Islet precursor cell (in vitro differentiated cells): ENCODE results near the gene NUP133.
A peak's percentile ranks its signal among the peaks of the same experiment; 100 is the strongest.
"Not testable (repeated sequence)": the region's sequence is repeated elsewhere in the genome, so short reads cannot be mapped to it uniquely, and the experiment has no call there.

Source experiments
- DNase-seq: peaks from one replicate; pipeline ENCODE4 v3.0.0-alpha.2; 2018

Gene NUP133

GRCh38 chr1:229507951-229508822, at the start of gene NUP133:
NUP133 (minus strand) TSS chr1:229508341; CDS start chr1:229508249, 92 bp downstream.
- DNase-seq, result peak; percentile 99

- DNase-seq, result no peak
Measured at GRCh38 chr1:229557200-229557850, 49.2 kb upstream of the NUP133 start.

- DNase-seq, result no peak
Measured at GRCh38 chr1:229554886-229555621, 46.9 kb upstream of the NUP133 start.

GRCh38 chr1:229553621-229554130, 45.5 kb upstream of the NUP133 start:
- no peak for DNase-seq

DNA sequence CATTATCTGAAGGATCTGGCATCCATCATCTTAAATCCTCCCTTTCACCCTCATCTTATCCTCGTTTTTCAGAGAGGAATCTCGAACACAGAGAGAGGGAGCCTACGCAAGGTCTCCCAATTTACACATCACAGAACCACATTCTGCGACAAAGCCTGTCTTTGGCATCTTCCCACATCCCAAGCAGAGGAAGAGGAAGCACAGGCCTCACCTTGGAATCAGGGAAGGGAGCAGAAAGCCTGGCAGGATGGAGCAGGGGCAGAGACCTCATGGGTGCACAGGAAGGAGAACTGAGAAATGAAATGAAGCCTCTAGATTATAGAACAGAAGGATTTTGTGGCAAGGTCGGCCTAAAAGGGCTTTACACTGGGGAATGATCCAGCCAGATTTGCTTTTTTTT, 44.6 kb upstream of the NUP133 start:
- no peak for DNase-seq

DNA sequence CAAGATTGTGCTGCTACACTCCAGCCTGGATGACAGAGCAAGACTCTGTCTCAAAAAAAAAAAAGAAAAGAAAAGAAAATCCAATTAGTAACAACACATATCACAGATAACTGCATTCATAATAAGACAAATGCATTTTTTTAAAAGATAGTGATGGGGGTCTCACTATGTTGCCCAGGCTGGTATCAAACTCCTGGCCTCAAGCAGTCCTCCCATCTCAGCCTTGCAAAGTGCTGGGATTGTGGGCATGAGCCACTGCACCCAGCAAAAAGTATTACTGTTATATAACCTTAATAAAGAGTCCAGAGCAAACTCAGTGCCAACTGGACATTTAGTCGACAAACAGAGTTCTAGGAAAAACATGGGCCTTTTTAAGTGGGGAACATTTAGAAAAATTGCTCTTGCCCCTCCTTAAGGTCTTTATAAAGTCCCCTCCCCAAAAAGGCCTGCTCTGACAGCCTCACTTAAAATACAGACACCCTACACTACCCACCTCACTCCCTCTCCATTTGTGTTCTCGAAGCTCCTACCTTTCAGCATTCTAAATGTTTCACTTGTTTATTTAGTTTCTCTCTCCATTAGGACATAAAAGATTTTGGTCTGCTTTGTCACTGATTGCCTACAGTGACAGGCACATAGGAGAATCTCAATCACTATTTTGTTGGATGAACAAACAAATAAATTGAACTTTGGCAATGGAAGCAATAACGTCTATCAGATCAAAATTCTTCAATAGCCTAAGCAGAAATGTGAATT, 42.8 kb upstream of the NUP133 start:
- DNase-seq, result no peak

DNA sequence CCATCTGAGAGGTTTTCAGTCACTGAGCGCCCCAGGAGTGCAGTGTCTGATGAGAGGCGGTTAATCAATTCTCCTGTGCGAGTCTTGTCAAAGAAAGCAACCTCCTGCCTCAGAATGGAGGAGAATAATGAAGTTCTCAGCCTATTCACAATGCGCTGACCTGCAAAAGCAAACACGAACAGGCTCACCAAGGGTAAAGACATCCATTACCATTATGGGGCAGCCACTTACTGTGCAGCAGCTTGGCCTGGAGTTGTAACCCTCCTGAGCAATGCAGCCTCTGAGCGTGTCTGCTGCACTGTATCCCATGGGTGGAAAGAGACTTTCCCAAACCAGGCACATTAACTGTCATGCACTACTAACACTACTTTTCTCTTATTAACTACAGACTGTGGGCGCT, 39.4 kb upstream of the NUP133 start:
- no peak for DNase-seq

- DNase-seq, result no peak
Measured at GRCh38 chr1:229544587-229544986, 36.4 kb upstream of the NUP133 start.

DNA sequence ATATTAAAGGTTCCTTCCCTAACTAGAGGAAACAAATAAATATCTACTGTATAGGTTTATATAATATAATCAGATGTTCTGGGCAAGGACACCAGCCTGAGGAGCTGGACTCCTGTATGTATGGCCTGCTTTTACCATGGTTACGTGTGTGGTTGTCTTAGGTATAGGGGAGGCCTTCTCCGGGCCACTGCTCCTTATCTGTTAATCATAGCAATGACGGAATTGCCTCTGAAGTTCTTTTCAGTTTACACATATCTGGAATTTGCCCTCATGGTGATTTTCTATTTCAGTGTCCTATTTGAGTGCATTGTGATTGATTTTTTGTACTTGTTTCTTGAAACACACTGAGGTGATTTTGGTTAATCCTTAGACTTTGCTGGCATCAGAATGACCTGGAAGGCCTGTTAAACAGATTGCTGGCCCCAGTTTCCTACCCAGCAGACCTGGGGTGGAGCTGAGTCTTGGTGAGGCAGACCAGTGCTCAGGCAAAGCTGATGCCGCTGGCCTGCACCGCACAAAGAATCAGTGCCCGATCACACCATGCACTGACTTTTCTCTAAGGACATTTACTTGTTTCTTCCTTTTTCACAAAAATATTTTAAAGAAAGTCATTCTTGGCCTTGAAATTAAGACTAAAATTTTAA, 31.8 kb upstream of the NUP133 start:
- no peak for DNase-seq

DNA sequence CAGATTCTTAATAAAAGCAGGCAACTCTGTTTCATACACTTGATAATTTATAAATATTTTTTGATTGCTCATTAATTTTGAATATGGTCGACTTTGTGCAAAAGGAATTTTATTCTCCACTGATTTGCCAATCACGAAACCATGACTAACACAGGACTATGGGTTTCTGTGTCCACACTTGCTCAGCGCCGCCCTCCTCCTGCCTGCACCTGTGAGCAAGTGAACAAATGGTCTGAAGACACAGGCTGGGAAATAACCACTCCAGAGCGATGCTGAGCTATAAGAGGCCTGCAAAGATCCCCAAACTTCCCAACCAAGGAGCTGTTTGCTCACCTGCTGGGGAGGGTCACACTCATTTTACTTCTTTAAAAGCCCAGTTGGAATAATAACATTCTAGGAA, 30.8 kb upstream of the NUP133 start:
- DNase-seq, result no peak

- no peak for DNase-seq
Measured at GRCh38 chr1:229537894-229538293, 29.8 kb upstream of the NUP133 start.

DNA sequence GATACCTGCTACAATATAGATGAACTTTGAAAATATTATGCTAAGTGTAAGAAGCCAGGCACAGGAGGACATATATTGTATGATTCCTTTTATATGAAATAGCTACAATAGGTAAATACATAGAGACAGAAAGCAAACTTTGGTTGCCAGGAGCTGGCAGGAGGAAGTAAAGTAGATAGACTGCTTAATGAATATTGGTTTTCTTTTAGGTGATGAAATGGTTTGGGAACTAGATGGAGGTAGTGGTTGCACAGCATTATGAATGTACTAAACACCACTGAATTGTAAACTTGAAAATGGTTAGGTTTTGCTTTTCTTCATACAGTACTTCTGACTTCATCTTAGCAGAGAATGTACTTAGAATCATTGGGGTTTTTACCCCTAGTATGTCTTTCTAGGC, 28.8 kb upstream of the NUP133 start:
- DNase-seq, result no peak

DNA sequence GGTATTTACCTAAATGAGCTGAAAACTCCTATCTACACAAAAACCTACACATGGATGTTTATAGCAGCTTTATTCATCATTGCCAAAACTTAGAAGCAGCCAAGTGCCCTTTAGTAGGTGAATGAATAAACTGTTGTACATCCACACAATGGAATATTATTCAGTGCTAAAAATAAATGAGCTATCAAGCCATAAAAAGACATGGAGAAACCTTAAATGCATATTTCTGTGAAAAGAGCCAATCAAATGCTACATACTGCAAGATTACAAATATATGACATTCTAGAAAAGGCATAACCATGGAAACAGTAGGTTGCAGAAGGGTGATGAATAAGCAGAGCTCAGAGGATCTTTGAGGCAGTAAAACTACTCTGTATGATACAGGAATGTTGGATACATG, 27.1 kb upstream of the NUP133 start:
- no peak for DNase-seq

DNA sequence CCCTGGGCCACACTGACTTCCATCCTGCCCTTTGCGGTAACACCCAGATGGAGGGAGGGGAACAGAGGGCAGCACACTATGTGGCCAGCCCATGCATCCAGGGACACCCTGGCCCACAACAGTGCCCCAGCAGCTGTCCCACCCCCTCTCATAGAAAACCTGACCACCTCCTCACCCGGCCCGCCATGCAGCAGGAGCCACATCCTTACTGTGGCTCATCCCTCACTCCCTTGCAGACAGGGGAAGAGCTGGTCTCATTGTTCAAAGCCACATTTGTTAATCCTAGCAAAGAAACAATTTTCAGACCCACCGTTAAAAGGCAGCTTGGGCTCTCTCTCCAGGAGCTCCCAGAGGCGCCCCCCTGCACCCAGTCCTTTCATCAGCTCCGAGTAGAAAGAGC, 23.2 kb upstream of the NUP133 start:
- DNase-seq, result no peak

DNA sequence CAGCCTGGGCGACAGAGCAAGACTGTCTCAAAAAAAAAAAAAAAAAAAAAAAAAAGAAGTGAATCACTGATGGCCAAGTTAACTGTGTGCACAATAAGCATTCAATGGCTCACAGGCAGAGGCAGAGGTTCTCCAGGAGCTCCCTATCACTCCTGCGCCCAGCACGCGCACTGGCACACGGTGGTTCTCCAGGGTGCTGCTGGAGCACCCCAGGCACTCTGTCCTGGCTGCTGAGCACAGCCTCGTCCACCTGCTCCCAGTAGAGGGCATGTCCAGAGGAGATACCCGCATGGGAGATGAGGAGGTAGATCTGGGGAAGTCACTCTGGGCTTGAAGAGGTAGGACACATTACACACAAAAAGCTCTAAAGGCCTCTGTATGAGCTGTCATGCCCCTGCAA, 21.5 kb upstream of the NUP133 start:
- no peak for DNase-seq

- no peak for DNase-seq
Measured at GRCh38 chr1:229526695-229527094, 18.6 kb upstream of the NUP133 start.

- no peak for DNase-seq
Measured at GRCh38 chr1:229523052-229523451, 14.9 kb upstream of the NUP133 start.

- peak; percentile 79 for DNase-seq
Measured at GRCh38 chr1:229514578-229515275, 6.6 kb upstream of the NUP133 start.

DNA sequence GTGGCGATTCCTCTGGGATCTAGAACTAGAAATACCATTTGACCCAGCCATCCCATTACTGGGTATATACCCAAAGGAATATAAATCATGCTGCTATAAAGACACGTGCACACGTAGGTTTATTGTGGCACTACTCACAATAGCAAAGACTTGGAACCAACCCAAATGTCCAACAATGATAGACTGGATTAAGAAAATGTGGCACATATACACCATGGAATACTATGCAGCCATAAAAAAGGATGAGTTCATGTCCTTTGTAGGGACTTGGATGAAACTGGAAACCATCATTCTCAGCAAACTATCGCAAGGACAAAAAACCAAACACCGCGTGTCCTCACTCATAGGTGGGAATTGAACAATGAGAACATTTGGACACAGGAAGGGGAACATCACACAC, 3.5 kb upstream of the NUP133 start:
- not testable (repeated sequence) for DNase-seq

DNA sequence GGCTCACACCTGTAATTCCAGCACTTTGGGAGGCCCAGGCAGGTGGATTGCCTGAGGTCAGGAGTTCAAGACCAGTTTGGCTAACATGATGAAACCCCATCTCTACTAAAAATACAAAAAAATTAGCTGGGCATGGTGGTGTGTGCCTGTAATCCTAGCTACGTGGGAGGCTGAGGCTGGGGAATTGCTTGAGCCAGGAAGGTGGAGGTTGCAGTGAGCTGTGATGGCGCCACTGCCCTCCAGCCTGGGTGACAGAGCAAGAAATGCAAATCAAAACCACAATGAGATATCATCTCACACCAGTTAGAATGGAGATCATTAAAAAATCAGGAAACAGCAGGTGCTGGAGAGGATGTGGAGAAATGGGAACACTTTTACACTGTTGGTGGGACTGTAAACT, 3.1 kb upstream of the NUP133 start:
- not testable (repeated sequence) for DNase-seq

DNA sequence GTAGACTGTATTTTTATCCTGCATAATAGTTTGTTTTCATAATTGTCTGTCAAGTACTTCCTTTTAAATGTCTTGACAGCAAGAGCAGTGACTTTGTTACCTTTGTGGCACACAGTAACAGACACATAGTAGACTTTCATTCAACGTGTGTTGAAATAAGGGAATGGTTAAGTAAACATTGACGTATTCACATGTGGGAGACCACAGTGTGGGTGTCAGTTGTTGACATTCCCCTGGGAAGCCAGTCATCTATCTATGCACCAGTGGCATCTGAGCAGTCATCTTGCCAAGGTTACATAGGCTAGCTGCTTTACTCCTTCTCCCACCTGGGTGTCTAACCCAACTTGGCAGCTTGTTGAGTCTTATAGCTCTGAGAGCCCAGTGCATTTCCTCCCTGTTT, 1.4 kb upstream of the NUP133 start:
- no peak for DNase-seq
